ENCODE results near the gene RBM17. TPM values are rescaled to one million over a fixed set of nuclear protein-coding genes. Genes with fewer than 3 reads are reported as not detected.
"Not testable (repeated sequence)": the region's sequence is repeated elsewhere in the genome, so short reads cannot be mapped to it uniquely, and the experiment has no call there.

RBM17 gene
- total RNA-seq, 1 donor from 2014 or later, result 142 TPM

DNA sequence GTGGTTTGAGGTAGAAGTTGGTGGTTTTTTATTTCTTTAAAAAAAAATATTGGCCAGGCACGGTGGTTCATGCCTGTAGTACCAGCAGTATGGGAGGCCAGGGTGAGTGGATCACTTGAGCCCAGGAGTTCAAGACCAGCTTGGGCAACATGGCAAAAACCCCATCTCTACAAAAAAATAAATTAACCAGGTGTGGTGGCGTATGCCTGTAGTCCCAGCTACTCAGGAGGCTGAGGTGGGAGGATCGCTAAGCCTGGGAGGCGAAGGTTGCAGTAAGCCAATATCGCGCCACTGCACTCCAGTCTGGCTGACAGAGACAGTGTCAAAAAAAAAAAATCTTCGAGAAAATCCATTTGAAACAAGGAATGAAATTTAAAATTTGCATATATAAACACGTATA, 27.8 kb upstream of the RBM17 start:
- H3K36me3 Mint-ChIP-seq (ENCODE audit: low read depth), result no peaks in the 10 kb centered on the region
- TF ChIP-seq, protein P1, sequence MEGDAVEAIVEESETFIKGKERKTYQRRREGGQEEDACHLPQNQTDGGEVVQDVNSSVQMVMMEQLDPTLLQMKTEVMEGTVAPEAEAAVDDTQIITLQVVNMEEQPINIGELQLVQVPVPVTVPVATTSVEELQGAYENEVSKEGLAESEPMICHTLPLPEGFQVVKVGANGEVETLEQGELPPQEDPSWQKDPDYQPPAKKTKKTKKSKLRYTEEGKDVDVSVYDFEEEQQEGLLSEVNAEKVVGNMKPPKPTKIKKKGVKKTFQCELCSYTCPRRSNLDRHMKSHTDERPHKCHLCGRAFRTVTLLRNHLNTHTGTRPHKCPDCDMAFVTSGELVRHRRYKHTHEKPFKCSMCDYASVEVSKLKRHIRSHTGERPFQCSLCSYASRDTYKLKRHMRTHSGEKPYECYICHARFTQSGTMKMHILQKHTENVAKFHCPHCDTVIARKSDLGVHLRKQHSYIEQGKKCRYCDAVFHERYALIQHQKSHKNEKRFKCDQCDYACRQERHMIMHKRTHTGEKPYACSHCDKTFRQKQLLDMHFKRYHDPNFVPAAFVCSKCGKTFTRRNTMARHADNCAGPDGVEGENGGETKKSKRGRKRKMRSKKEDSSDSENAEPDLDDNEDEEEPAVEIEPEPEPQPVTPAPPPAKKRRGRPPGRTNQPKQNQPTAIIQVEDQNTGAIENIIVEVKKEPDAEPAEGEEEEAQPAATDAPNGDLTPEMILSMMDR (conservative IDR thresholded peaks at IDR 0.05), result no peak
- no peak overlapping the region for H3K27ac Mint-ChIP-seq (ENCODE audit: unreplicated experiment)
- H3K4me1 Mint-ChIP-seq, result no peaks in the 10 kb centered on the region
- H3K4me3 Mint-ChIP-seq, result no peak overlapping the region
- H3K27me3 Mint-ChIP-seq (ENCODE audit: low read depth), result peaks cover 28% of the 10 kb centered on the region
- no peaks in the 10 kb centered on the region for H3K9me3 Mint-ChIP-seq
- DNase-seq (ENCODE audit: low read depth, low spot score), result no peak

DNA sequence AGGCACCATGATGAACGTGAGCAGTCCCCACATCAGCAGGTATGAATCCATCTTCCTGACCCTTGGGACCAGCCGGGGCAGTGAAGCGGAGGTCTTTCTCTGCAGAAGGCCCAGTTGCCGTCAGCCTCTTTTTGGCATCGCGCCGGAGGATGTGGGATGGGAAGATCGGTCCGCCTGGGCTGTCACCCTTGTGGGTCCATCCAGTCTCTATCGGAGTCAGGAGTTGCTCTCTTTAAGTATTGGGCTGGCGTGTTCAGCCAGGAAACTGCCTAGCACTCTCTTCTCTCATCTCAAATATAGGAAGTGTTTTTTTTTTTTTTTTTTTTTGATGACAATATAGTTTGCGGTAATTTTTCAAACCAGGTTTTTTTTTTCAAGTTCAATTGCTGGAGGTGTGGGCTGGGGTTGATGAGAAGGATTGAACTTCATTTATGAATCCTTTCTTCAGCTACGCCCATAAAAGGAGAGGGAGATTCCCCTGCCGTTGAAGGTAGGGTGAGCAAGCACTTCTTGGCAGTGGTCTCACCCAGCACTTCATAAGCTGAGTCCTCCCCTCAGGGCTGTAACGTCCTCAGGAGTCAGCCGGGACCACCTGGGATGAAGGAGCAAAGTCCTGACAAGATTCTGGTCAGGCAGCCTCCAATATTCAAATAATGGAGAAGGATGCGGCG, 26.6 kb upstream of the RBM17 start, which contains the start of gene IL2RA:
Gene IL2RA, minus strand, starts transcription at position 267 of the 671 bp plus-strand sequence. Its CDS starts 216 bp downstream, at position 51.
- Mint-ChIP-seq H3K4me1 (no peaks in the 10 kb centered on the region), H3K27me3 (ENCODE audit: low read depth) (peaks cover 25% of the 10 kb centered on the region), H3K4me3 (no peak within 1 kb of the TSS), H3K9me3 (no peaks in the 10 kb centered on the region), H3K27ac (ENCODE audit: unreplicated experiment) (no peak within 1 kb of the TSS), H3K36me3 (ENCODE audit: low read depth) (no peaks in the 10 kb centered on the region)
- no peak for DNase-seq (ENCODE audit: low read depth, low spot score)
- TF ChIP-seq, protein P1 (conservative IDR thresholded peaks at IDR 0.05), result no peak

DNA sequence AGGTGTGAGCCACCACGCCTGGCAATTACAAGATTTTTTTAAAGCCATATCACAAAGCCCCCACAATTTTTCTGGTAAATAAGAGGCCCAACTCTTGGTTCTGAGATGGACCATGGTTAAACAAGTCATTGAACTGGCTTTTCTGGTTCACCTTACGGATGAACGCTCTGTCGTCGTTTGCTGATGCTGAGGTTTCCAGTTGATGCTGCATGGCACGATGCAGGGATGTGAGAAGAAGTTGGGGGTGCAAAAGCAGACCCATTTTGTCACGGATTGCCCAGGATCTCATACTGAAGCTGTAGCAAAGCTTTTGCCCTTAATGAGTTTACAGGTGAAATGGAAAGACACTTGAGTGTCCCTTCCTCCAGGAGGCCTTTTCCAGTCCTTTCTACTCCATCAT, 24.7 kb upstream of the RBM17 start:
- no peak for DNase-seq (ENCODE audit: low read depth, low spot score)
- peaks cover 11% of the 10 kb centered on the region for H3K27me3 Mint-ChIP-seq (ENCODE audit: low read depth)
- TF ChIP-seq, protein P1 (conservative IDR thresholded peaks at IDR 0.05), result no peak
- no peaks in the 10 kb centered on the region for H3K9me3 Mint-ChIP-seq
- no peaks in the 10 kb centered on the region for H3K4me1 Mint-ChIP-seq
- H3K4me3 Mint-ChIP-seq, result no peak overlapping the region
- no peaks in the 10 kb centered on the region for H3K36me3 Mint-ChIP-seq (ENCODE audit: low read depth)
- no peak overlapping the region for H3K27ac Mint-ChIP-seq (ENCODE audit: unreplicated experiment)

DNA sequence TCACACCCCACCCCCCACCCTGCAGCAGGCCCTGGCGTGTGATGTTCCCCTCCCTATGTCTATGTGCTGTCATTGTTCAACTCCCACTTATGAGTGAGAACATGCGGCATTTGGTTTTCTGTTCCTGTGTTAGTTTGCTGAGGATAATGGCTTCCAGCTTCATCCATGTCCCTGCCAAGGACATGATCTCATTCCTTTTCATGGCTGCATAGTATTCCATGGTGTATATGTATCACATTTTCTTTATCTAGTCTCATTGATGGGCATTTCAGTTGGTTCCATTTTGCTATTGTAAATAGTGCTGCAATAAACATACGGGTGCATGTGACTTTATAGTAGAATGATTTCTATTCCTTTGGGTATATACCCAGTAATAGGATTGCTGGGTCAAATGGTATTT, 24.1 kb upstream of the RBM17 start:
- not testable (repeated sequence) for H3K9me3 Mint-ChIP-seq; H3K36me3 Mint-ChIP-seq (ENCODE audit: low read depth); H3K4me3 Mint-ChIP-seq; DNase-seq (ENCODE audit: low read depth, low spot score); H3K4me1 Mint-ChIP-seq; H3K27ac Mint-ChIP-seq (ENCODE audit: unreplicated experiment); H3K27me3 Mint-ChIP-seq (ENCODE audit: low read depth)

DNA sequence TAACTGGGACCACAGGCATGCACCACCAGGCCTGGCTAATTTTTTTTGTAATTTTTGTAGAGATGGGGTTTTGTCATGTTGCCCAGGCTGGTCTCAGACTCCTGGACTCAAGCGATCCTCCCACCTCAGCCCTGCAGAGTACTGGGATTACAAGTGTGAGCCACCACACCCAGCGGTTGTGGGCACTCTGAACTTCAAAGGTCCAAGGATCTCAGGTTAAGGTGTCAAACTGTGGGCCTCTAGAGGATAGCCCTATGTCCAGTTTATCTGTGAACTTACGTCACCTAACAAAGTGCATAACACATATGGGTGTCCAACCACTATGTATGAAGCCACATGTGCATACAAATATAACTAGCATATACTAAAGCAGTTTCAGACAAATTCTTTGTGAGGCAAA, 23.4 kb upstream of the RBM17 start:
- H3K4me1 Mint-ChIP-seq, result no peaks in the 10 kb centered on the region
- H3K36me3 Mint-ChIP-seq (ENCODE audit: low read depth), result no peaks in the 10 kb centered on the region
- H3K27ac Mint-ChIP-seq (ENCODE audit: unreplicated experiment), result no peak overlapping the region
- peaks cover 4% of the 10 kb centered on the region for H3K27me3 Mint-ChIP-seq (ENCODE audit: low read depth)
- no peaks in the 10 kb centered on the region for H3K9me3 Mint-ChIP-seq
- TF ChIP-seq, protein P1 (conservative IDR thresholded peaks at IDR 0.05), result no peak
- H3K4me3 Mint-ChIP-seq, result no peak overlapping the region
- no peak for DNase-seq (ENCODE audit: low read depth, low spot score)

DNA sequence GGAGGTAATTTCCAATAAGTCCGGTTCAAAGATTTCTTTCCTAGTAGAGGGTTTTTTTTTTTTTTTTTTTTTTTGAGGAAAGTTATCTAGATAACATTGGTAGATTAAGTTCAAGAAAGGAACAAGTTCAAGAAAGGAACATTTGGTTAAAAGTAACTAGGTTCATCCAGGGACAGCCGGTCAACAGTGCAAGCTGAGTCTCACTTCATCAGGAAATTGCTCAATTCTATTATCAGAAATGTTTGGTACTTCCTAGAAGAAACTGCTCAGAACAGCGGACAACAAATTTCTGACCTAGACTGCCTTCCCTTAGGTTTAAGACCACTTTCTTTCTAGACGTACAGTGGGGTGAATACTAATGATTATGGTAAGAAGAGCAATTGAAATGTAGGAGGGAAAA, 23.0 kb upstream of the RBM17 start:
- Mint-ChIP-seq H3K27ac (ENCODE audit: unreplicated experiment) (no peak overlapping the region), H3K4me3 (no peak overlapping the region), H3K27me3 (ENCODE audit: low read depth) (peaks cover 4% of the 10 kb centered on the region), H3K9me3 (no peaks in the 10 kb centered on the region), H3K4me1 (no peaks in the 10 kb centered on the region), H3K36me3 (ENCODE audit: low read depth) (no peaks in the 10 kb centered on the region)
- TF ChIP-seq, protein P1 (conservative IDR thresholded peaks at IDR 0.05), result no peak
- no peak for DNase-seq (ENCODE audit: low read depth, low spot score)

All from neural crest cell (in vitro differentiated cells).